ENCODE data around the gene ARID5B. TPM values are rescaled to one million over a fixed set of nuclear protein-coding genes. Genes with fewer than 3 reads are reported as not detected.

Gene ARID5B
- total and polyA plus RNA-seq, 2 of the 4 experiments (the other 2 are of a cell fraction) = 41.0 to 125 TPM

- Histone ChIP-seq H3K9ac (ENCODE audit: low read depth, low read length) (no peak overlapping the region), H3K4me2 (ENCODE audit: low read depth, low read length) (no peak overlapping the region), H2BK15ac (ENCODE audit: low read depth, low read length) (no peak overlapping the region), H3K56ac (ENCODE audit: extremely low read depth, insufficient read depth, low read length) (no peak overlapping the region), H3K18ac (ENCODE audit: low read depth, low read length) (no peak overlapping the region), H2AFZ (replicated peaks; ENCODE audit: low read length, poor library complexity) (no peak overlapping the region), H3K27ac (ENCODE audit: insufficient read depth, low read length) (no peak overlapping the region), H3K4ac (ENCODE audit: low read depth, low read length) (no peak overlapping the region), H3K79me1 (ENCODE audit: low read depth in 1 of 2, low read length in 2 of 2) (peaks cover 35 to 72% of the 10 kb centered on the region in 2 experiments), H3K9me3 (ENCODE audit: control insufficient read depth, insufficient read depth, low read length) (no peaks in the 10 kb centered on the region), H2AK5ac (ENCODE audit: low read depth, low read length) (no peak overlapping the region), H3K23ac (ENCODE audit: low read depth, low read length) (no peak overlapping the region), H4K20me1 (ENCODE audit: insufficient read depth, low read length) (peaks cover 3% of the 10 kb centered on the region; the same call in 1 of the 2 replicates), H2BK5ac (ENCODE audit: low read depth, low read length, poor library complexity, severe bottlenecking) (no peak overlapping the region), H3K36me3 (ENCODE audit: control insufficient read depth, insufficient read depth, low read length) (peaks cover 42% of the 10 kb centered on the region), H2AK9ac (replicated peaks; ENCODE audit: low read depth, low read length, poor library complexity) (no peak overlapping the region), H4K5ac (ENCODE audit: low read depth, low read length) (no peak overlapping the region), H3K14ac (replicated peaks; ENCODE audit: low read depth, low read length) (no peak overlapping the region), H2BK120ac (ENCODE audit: low read depth, low read length) (no peak overlapping the region), H4K91ac (ENCODE audit: insufficient read depth, low read depth, low read length) (no peak overlapping the region), H3K4me1 (ENCODE audit: control insufficient read depth, insufficient read depth, low read length) (no peaks in the 10 kb centered on the region; the same call in 1 of the 2 replicates), H3K4me3 (ENCODE audit: insufficient read depth, low read depth, low read length) (no peak overlapping the region), H3K27me3 (ENCODE audit: control insufficient read depth, insufficient read depth, low read length) (no peaks in the 10 kb centered on the region), H2BK20ac (ENCODE audit: low read depth, low read length) (no peak overlapping the region), H3K9me1 (ENCODE audit: insufficient read depth, low read length) (no peaks in the 10 kb centered on the region; the same call in 1 of the 2 replicates), H4K8ac (ENCODE audit: low read depth in 2 of 2, low read length in 2 of 2) (no peak overlapping the region)
- in situ Hi-C loops (cut with MboI; ENCODE audit: low sequenced_read_pairs) = no loop called here
- intact Hi-C loops (cut with micrococcal nuclease) = no loop called here
- dilution Hi-C loops (cut with HindIII; ENCODE audit: low sequenced_read_pairs, unreplicated experiment) = no loop called here
- ChIA-PET CTCF (interaction anchor here (0.6 kb wide), 1 partner anchor 1463 kb away, joined by 4 read pairs; no protein-coding TSS in a partner anchor), POLR2A (ENCODE audit: unreplicated experiment) (no interaction called here)
- DNase-seq (no peak), ATAC-seq (ENCODE audit: low read depth) (no peak)
- TF ChIP-seq RAD21 (IDR thresholded peaks at IDR 0.05; ENCODE audit: low read length) = no peak
- no peak for TF ChIP-seq BHLHE40 (IDR thresholded peaks at IDR 0.05; ENCODE audit: low read depth, low read length)
- TF ChIP-seq MXI1 (IDR thresholded peaks at IDR 0.05; ENCODE audit: borderline replicate concordance, low read depth, low read length) = no peak
- no peak for TF ChIP-seq POLR2A (IDR thresholded peaks at IDR 0.05; ENCODE audit: low read depth, low read length)
- TF ChIP-seq RFX5 (IDR thresholded peaks at IDR 0.05; ENCODE audit: low read depth, low read length) = no peak
- TF ChIP-seq CEBPB (IDR thresholded peaks at IDR 0.05; ENCODE audit: low read depth, low read length) = no peak
- no peak for TF ChIP-seq FOS (IDR thresholded peaks at IDR 0.05; ENCODE audit: low read depth, low read length)
- no peak for TF ChIP-seq USF2 (IDR thresholded peaks at IDR 0.05; ENCODE audit: low read depth, low read length)
- no CpG with 5 or more reads among the region's 2 CpGs for WGBS, 2 experiments (ENCODE audit: extremely low coverage in 2 of 2, insufficient read length in 1 of 2)
- BruUV-seq (replicated peaks) = no TSS peak
Observed at GRCh38 chr10:61950449-61951143, 49.1 kb downstream of the ARID5B start.
